ENCODE data around the gene SRBD1.
A peak's percentile ranks its signal among the peaks of the same experiment; 100 is the strongest.

Gene SRBD1

GRCh38 chr2:45418532-45418931 is 192.5 kb downstream of the SRBD1 start:
- DNase-seq (ENCODE audit: low spot score): no peak

GRCh38 chr2:45415534-45416123 is 195.4 kb downstream of the SRBD1 start:
- DNase-seq (ENCODE audit: low spot score): no peak

GRCh38 chr2:45412754-45413379 is 198.2 kb downstream of the SRBD1 start:
- no peak for DNase-seq (ENCODE audit: low spot score)

GRCh38 chr2:45409677-45410076 is 201.4 kb downstream of the SRBD1 start:
- DNase-seq (ENCODE audit: low spot score): no peak

DNA sequence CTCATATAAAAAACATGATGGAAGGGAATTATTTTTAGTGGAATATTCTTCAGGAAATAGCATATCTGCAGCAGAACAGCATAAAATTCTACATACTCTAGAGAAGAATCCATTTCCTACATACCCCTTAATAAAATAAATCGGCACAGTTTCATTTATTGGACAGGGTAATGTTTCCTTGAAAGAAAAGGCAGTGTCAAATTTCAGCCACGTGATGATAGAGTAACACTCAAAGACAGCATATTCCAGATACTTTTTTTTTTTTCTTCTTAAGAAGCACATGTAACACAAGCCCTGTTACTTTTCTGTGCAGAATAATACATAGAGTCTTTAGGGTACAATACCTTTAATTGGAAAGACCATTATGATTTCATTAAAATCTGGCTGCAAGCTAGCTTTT is 204.4 kb downstream of the SRBD1 start:
- no peak for DNase-seq (ENCODE audit: low spot score)

GRCh38 chr2:45404807-45405297 is 206.2 kb downstream of the SRBD1 start:
- no peak for DNase-seq (ENCODE audit: low spot score)

DNA sequence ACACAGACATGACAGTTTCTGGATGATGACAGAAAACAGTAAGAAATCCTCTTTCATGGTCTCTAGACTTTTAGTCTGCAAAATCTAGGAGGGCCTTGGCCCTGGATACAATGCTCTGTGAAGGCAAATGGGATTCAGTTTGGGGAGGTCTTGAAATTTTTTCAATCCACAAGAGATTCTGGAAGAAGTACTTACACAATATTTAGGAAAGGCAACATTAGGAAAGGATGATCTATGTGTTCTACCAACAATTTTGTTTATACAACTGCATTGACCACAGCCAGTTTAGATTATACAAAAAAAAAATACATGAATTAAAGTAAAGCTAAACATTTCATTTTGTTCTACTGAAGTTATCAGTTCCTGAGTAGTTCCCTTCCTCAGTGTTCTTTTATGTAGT is 208.0 kb downstream of the SRBD1 start:
- DNase-seq (ENCODE audit: low spot score): no peak

- no peak for DNase-seq (ENCODE audit: low spot score)
These were observed 209.6 kb downstream of the SRBD1 start for GRCh38 chr2:45401431-45401922.

GRCh38 chr2:45399040-45399784 is 211.9 kb downstream of the SRBD1 start:
- DNase-seq (ENCODE audit: low spot score): no peak

GRCh38 chr2:45397292-45397691 is 213.8 kb downstream of the SRBD1 start:
- no peak for DNase-seq (ENCODE audit: low spot score)

- DNase-seq (ENCODE audit: low spot score): no peak
These were observed 214.4 kb downstream of the SRBD1 start for GRCh38 chr2:45396671-45397070.

DNA sequence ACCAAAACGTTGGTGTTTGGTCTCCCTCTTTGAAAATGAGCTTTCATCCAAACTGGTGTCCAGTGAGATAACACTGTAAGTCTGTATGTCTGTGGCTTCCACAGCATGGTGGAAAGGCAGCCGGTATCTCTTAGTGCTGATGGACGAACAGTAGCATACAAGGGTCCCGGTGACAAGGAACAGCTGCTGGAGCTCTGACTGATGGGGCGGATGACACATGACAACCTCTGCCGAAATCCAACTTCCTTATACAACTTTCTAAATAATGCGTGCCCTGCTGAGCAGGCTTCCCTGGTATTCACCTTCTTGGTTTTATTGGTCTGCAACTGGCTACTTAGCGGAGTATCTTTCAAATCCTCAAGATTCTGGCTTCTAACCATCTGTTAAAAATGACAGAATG is 216.2 kb downstream of the SRBD1 start:
- no peak for DNase-seq (ENCODE audit: low spot score)

DNA sequence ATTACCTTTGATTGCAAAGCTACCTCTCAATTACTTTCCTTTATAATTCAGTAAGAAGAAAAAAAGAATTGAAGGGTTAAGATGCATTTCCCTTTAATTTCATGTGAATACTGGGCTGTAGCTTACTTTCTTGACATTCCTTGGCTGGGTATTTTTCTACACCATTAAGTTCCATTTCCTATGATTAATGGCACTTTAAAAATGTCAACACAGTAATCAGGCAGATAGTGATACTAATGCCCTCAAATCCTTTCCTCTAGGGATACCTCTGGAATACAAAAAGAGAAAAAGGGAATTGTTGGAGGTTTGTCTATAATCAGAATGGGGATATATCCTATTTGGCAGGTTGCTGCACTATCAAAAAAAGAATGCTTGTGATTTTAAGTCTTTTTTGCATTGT is 216.9 kb downstream of the SRBD1 start:
- no peak for DNase-seq (ENCODE audit: low spot score)

DNA sequence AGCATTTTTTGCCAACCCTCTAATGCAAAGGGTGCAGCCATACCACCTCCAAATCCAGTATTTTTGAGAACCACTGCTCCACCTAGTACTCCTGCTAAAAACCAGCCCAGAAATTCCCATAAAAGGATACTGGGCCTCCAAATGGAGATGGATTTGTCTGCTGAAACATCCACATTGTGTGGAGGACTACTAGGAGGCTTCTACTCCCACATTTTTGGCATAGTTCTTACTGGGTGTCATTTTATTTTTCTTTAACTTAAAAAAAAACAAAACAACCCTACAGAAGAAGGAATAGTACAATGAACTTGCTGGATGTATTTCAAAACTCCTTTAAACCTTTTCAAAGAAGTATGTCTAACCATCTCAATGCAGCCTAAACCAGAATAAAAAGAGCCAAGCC is 219.2 kb downstream of the SRBD1 start:
- DNase-seq (ENCODE audit: low spot score): no peak

- DNase-seq (ENCODE audit: low spot score): no peak
These were observed 220.2 kb downstream of the SRBD1 start for GRCh38 chr2:45390861-45391260.

GRCh38 chr2:45390441-45390840 is 220.6 kb downstream of the SRBD1 start:
- DNase-seq (ENCODE audit: low spot score): peak; percentile 15

- no peak for DNase-seq (ENCODE audit: low spot score)
These were observed 222.4 kb downstream of the SRBD1 start for GRCh38 chr2:45388541-45389100.

DNA sequence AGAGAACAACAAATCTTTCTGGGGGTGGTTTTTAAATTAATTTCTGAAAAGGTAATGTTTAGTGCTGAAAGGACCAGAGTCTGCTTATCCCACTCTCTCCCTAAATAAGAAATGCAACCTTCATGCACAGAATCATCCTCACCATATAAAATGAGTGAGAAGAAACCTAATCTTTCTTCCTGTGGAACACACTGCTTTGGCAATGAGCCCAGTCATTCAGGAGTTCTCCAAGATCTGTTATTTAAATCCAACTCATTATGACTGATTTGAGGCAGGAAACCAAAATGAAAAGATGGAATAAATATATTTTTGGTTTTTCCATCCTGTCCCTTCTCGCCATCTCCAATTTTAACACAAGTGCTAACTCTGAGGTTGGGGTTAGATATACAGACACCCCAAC is 228.3 kb downstream of the SRBD1 start:
- no peak for DNase-seq (ENCODE audit: low spot score)

DNA sequence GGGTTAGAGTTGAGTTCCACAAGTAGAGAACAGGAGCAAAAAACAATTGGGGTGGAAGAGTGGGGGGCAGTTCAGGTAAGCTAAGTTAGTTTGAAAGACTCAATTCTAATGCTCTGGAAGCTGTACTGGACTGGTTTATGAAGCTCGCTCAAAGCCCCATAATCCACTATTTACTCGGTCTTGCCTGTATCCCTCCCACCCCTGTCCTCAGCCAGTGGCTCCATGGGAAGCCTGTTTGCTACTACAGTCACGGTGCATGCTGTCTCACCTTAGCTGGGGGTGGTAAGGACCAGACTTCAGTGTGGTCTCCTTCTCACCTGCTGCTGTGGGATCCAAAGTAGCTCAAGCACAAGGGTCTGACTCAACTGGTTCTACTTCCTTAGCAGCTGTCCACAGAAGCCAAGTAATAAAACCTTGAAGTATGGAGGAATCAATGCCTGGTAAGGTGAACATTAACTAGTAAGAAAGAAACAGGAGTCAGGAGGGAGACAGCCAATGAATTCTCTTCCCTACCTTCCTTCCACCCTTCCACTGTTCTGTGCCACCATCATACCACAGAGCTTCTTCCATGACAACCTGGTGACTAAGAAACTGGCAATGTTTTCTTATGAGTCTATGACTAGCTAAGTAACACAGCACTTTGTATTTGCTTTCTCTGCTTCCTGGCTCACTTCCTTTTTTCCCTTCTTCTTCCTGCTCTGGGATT is 230.8 kb downstream of the SRBD1 start:
- DNase-seq (ENCODE audit: low spot score): no peak

- no peak for DNase-seq (ENCODE audit: low spot score)
These were observed 231.5 kb downstream of the SRBD1 start for GRCh38 chr2:45379399-45380087.

- no peak for DNase-seq (ENCODE audit: low spot score)
These were observed 237.5 kb downstream of the SRBD1 start for GRCh38 chr2:45373534-45373933.

GRCh38 chr2:45370369-45370768 is 240.7 kb downstream of the SRBD1 start:
- no peak for DNase-seq (ENCODE audit: low spot score)
